ENCODE measurements around the gene MRPL28.

DNA sequence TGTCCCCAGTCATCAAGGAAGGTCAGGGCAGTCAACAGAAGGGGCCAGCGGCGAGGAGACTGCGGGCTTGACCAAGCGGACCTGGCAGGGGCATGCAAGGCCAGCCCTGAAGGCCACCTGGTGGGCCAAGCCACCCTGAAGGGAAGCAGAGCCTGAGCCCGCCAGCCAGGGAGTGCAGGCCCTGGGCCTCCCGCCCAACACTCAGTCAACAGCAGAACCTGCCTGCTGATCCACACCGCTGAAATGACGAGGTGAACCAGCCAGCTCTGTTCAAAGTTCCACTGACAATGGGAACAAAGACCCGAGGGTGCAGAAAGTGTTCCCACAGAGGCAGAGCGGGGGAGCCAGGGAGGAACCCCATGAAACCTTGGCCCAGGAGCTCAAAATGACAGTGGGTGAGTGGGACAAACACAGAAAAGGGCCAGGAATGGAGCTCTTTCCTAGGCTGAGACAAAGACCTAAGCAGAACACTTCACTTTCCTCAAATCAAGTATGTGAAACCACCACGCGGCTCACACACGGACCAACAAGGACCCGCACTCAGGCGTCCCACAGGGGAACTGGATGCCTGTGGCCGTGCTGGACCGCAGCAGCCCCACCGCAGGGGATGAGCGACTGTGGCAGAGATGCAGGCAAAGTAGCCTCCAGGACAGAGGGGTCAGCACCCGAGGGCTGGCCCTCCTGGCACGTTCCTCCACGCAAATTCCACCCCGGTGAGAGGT is 29.8 kb downstream of the MRPL28 start:
- TF ChIP-seq, protein P1, sequence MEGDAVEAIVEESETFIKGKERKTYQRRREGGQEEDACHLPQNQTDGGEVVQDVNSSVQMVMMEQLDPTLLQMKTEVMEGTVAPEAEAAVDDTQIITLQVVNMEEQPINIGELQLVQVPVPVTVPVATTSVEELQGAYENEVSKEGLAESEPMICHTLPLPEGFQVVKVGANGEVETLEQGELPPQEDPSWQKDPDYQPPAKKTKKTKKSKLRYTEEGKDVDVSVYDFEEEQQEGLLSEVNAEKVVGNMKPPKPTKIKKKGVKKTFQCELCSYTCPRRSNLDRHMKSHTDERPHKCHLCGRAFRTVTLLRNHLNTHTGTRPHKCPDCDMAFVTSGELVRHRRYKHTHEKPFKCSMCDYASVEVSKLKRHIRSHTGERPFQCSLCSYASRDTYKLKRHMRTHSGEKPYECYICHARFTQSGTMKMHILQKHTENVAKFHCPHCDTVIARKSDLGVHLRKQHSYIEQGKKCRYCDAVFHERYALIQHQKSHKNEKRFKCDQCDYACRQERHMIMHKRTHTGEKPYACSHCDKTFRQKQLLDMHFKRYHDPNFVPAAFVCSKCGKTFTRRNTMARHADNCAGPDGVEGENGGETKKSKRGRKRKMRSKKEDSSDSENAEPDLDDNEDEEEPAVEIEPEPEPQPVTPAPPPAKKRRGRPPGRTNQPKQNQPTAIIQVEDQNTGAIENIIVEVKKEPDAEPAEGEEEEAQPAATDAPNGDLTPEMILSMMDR (conservative IDR thresholded peaks at IDR 0.05 in 1 of 2, IDR thresholded peaks at IDR 0.05 in 1 of 2; ENCODE audit: extremely low read depth in 1 of 2, insufficient read depth in 1 of 2, low read depth in 1 of 2, low read length in 2 of 2): no peak
- no peak for TF ChIP-seq EZH2 (IDR thresholded peaks at IDR 0.05; ENCODE audit: borderline replicate concordance, low read length)
